Right lung (tissue), 5 donors: ENCODE data around the gene GALNT16. TPM values are rescaled to one million over a fixed set of nuclear protein-coding genes. Genes with fewer than 3 reads are reported as not detected.
"Not testable (repeated sequence)": the region's sequence is repeated elsewhere in the genome, so short reads cannot be mapped to it uniquely, and the experiment has no call there.

Experiments
- DNase-seq, 2 donors: peaks; one replicate each; pipeline ENCODE4 v3.0.0-alpha.2; 2013
- polyA plus RNA-seq, 5 donors: library from polyadenylated mRNA; unstranded; fragments of 120-200 nt; gene quantifications; one replicate each; pipeline versions ENCODE4 v1.2.1 to v1.2.3, GENCODE V29; 2013; ENCODE audit warnings: inconsistent platforms in 1 of 5, low replicate concordance in 1 of 5; ENCODE audit not compliant: insufficient read length in 5 of 5, insufficient read depth in 1 of 5

Gene GALNT16
- polyA plus RNA-seq, 5 donors = 3.5 to 5.0 (median 4.4) TPM

GRCh38 chr14:69363055-69363454 is 103.1 kb downstream of the GALNT16 start:
- DNase-seq = peak in 1 of 2 donors; percentile 1

- no peak for DNase-seq
Measured at GRCh38 chr14:69363964-69364363, 104.0 kb downstream of the GALNT16 start.

GRCh38 chr14:69364378-69364777 is 104.4 kb downstream of the GALNT16 start:
- DNase-seq = no peak

GRCh38 chr14:69366069-69366468 is 106.1 kb downstream of the GALNT16 start:
- DNase-seq = no peak

GRCh38 chr14:69366761-69367160 is 106.8 kb downstream of the GALNT16 start:
- no peak for DNase-seq

GRCh38 chr14:69368381-69368780 is 108.4 kb downstream of the GALNT16 start:
- no peak for DNase-seq

- DNase-seq = no peak
Measured at GRCh38 chr14:69370061-69370460, 110.1 kb downstream of the GALNT16 start.

- no peak for DNase-seq
Measured at GRCh38 chr14:69372146-69372545, 112.2 kb downstream of the GALNT16 start.

- DNase-seq = no peak
Measured at GRCh38 chr14:69373104-69373503, 113.1 kb downstream of the GALNT16 start.

- DNase-seq = no peak
Measured at GRCh38 chr14:69374235-69374634, 114.3 kb downstream of the GALNT16 start.

- no peak for DNase-seq
Measured at GRCh38 chr14:69375182-69375581, 115.2 kb downstream of the GALNT16 start.

GRCh38 chr14:69375722-69376121 is 115.8 kb downstream of the GALNT16 start:
- DNase-seq = no peak

GRCh38 chr14:69376439-69376838 is 116.5 kb downstream of the GALNT16 start:
- no peak for DNase-seq

GRCh38 chr14:69378274-69378673 is 118.3 kb downstream of the GALNT16 start:
- DNase-seq = no peak

- no peak for DNase-seq
Measured at GRCh38 chr14:69387311-69387710, 127.4 kb downstream of the GALNT16 start.

GRCh38 chr14:69391400-69391799 is 131.4 kb downstream of the GALNT16 start:
- not testable (repeated sequence) for DNase-seq

GRCh38 chr14:69392481-69392880 is 132.5 kb downstream of the GALNT16 start:
- DNase-seq = no peak

GRCh38 chr14:69395929-69396328 is 136.0 kb downstream of the GALNT16 start:
- DNase-seq = no peak

- peak; percentile 97 to 98 for DNase-seq
Measured at GRCh38 chr14:69398053-69398817, 138.3 kb downstream of the GALNT16 start, which contains the start of the genes ERH and SLC39A9. ERH (minus strand) TSS chr14:69398299; CDS start chr14:69398233, 66 bp downstream. SLC39A9 (plus strand) TSS chr14:69398692; CDS start chr14:69399370, 678 bp downstream.

- DNase-seq = no peak
Measured at GRCh38 chr14:69398818-69399210, 138.9 kb downstream of the GALNT16 start.

GRCh38 chr14:69399750-69400149 is 139.8 kb downstream of the GALNT16 start:
- DNase-seq = no peak

- no peak for DNase-seq
Measured at GRCh38 chr14:69400154-69400553, 140.2 kb downstream of the GALNT16 start.

- no peak for DNase-seq
Measured at GRCh38 chr14:69401841-69402240, 141.9 kb downstream of the GALNT16 start.

- DNase-seq = no peak
Measured at GRCh38 chr14:69404478-69404877, 144.5 kb downstream of the GALNT16 start.
